GM21526 (cell line): ENCODE results near the gene UBE2D3.
"Not testable (repeated sequence)": the region's sequence is repeated elsewhere in the genome, so short reads cannot be mapped to it uniquely, and the experiment has no call there.

Source experiments
- ATAC-seq: cut with Tn5 transposase; IDR thresholded peaks from one replicate; pipeline ENCODE4 v1.9.1; 2021; ENCODE audit warnings: moderate library complexity; ENCODE audit not compliant: unreplicated experiment, low FRiP score

The UBE2D3 gene

GRCh38 chr4:102826890-102827673 lies at the start of gene UBE2D3:
TSS of gene UBE2D3 (minus strand) at chr4:102827551. CDS start at chr4:102826508, 1,043 bp downstream.
- peak; percentile 31 for ATAC-seq

- no peak for ATAC-seq
These were observed 44.4 kb upstream of the UBE2D3 start for GRCh38 chr4:102871772-102872171.

- peak; percentile 38 for ATAC-seq
These were observed 42.3 kb upstream of the UBE2D3 start for GRCh38 chr4:102869569-102870197.

- peak; percentile 88 for ATAC-seq
These were observed 41.6 kb upstream of the UBE2D3 start, which contains the start of gene CISD2 for GRCh38 chr4:102868781-102869568. TSS of gene CISD2 (plus strand) at chr4:102868992. CDS start at chr4:102869085, 93 bp downstream.

- no peak for ATAC-seq
These were observed 40.9 kb upstream of the UBE2D3 start for GRCh38 chr4:102868153-102868780.

GRCh38 chr4:102867278-102868152 lies 40.2 kb upstream of the UBE2D3 start:
- no peak for ATAC-seq

GRCh38 chr4:102865327-102865726 lies 38.0 kb upstream of the UBE2D3 start:
- ATAC-seq: not testable (repeated sequence)

GRCh38 chr4:102862747-102863146 lies 35.4 kb upstream of the UBE2D3 start:
- no peak for ATAC-seq

- ATAC-seq: no peak
These were observed 34.7 kb upstream of the UBE2D3 start for GRCh38 chr4:102862016-102862415.

GRCh38 chr4:102860611-102861324 lies 33.4 kb upstream of the UBE2D3 start:
- no peak for ATAC-seq

- ATAC-seq: no peak
These were observed 31.6 kb upstream of the UBE2D3 start for GRCh38 chr4:102858828-102859464.

GRCh38 chr4:102850370-102850769 lies 23.0 kb upstream of the UBE2D3 start:
- ATAC-seq: no peak

GRCh38 chr4:102849579-102850104 lies 22.3 kb upstream of the UBE2D3 start:
- no peak for ATAC-seq

GRCh38 chr4:102847687-102848086 lies 20.3 kb upstream of the UBE2D3 start:
- no peak for ATAC-seq

- ATAC-seq: no peak
These were observed 16.6 kb upstream of the UBE2D3 start for GRCh38 chr4:102843938-102844337.

- no peak for ATAC-seq
These were observed 15.9 kb upstream of the UBE2D3 start for GRCh38 chr4:102843273-102843672.

- ATAC-seq: no peak
These were observed 15.0 kb upstream of the UBE2D3 start for GRCh38 chr4:102842367-102842766.

- ATAC-seq: no peak
These were observed 9.2 kb upstream of the UBE2D3 start for GRCh38 chr4:102836596-102836995.
